Activated CD4-positive, alpha-beta T cell treated with anti-CD3 and anti-CD28 coated beads, Interleukin-2, amount 50 U/mL, for 4 hours (primary cell): ENCODE data around the gene SYMPK.
"Not testable (repeated sequence)": the region's sequence is repeated elsewhere in the genome, so short reads cannot be mapped to it uniquely, and the experiment has no call there.

Experiments used
- DNase-seq, 2 experiments: peaks; one replicate each; pipeline ENCODE4 v3.0.0-alpha.2; 2020

SYMPK gene

DNA sequence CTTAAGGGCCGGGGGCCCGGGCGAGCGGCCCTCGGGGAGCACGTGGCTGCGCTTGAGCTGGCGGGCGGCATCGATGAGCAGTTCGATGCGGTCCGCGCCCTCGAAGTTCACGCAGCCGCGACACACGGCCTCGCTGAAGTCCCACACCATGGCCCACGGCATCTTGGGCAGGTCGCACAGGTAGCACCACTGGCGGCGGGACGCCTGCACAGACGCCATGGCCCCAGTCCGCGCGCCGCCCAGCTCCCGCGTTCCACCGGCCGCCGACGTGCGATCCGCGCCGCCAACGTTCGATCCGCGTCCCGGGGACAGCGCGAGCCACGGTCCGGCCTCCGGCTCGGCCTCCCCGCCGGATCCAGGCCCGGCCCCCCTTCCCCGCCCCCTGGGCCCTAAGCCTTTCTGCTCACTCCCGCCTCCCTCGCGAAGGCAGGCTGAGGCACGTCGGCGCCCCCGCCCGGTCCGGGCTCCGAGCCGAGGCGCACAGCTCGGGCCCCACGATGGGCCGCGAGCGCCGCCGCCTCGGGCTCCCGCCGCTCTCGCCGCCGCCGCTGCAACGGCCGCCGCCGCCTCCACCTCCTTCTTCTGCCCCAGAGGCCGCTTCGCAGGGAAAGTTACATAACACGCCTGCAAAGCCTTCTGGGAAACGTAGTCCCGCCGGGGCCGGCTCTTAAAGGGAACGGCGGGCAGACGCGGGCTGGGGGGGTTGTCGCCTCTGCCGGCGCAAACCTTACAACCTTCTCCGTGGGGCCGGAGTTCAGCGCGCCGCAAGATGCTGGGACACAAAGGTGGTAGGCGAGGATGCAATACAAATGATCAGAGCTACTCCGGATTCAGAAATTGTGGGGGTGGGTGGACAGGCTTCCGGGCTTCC, 22.8 kb upstream of the SYMPK start, which contains the start of gene IRF2BP1:
Gene IRF2BP1 (minus strand): TSS at position 586 of the 871 bp plus-strand sequence. CDS start 367 bp downstream, at position 219.
- DNase-seq, result peak; percentile 86 to 87

DNA sequence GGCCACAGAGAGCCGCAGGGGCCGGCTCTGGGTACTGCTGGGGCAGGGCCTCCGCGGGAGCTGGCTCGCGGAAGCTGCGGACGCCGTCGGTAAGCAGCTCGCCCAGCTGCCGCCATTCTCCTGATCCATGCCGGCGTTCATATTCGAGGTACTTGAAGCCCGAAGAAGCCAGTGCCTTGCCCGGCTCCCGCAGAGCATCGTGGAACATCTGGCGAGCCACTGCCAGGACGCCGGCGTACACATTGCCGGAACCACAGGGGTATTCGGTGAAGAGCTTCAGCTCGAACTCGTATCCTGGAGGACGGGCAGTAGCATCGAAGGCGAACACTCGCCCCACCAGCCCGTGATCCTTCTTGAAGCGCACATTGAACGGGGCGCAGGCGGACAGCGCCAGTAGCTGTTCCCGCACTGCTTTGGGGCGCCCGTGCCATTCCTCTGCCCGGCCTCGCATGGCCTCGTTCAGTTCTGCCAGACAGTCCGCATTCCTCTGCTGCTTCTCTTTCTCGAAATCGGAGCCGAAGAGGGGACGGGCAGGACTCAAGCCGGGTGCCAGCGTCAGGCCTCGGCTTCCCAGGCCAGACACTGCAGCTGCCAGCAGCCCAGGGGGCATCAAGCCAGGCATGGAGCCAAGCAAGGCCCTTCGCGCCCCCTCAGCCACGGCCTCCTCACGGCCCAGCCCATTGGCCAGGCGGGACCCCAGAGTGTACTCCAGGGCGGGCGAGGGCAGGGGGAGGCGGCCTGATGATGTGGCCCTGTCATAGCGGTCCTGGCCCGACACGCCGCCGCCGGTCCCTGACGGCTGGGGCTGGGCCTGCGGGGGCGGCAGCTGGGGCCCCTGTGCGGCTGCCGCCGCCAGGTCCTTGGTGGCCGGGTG, 22.0 kb upstream of the SYMPK start:
- no peak for DNase-seq

DNA sequence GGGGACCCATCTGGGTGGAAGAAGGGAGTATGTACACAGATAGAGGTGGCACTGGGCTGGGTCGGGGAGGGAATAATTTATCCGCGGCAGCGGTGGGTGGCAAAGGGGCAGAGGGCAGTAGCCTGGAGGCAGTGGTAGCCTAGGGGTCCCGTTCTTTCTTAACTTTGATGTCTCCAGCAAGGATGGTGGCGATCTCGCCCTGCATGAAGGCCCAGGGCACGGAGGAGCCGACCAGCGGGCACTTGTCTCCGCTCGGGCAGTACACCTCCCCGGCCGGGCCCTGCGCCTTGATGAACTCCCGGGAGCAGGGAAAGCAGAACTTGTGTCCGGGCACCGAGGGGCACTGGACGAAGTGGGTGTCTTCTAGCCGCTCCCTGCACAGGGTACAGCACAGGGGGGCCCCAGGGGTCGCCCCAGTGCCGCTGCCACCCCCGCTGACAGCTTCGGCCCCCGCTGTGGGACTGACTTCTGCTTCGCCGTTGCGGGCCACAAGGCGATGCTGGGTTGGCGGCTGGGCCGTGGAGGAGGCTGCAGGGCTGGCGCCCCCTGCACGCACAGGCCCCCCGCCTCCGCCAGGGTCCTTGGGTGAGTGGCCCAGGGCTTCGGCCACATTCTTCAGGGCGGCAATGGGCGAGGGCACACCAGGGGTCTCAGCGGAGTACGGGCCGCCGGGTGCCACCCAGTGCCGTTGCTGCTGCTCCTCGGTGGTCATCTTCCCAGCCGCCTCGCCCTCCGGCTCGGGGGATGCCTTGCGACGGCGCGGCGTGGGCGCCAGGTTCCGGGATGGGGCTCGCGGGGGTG, 21.1 kb upstream of the SYMPK start:
- DNase-seq, result no peak

DNA sequence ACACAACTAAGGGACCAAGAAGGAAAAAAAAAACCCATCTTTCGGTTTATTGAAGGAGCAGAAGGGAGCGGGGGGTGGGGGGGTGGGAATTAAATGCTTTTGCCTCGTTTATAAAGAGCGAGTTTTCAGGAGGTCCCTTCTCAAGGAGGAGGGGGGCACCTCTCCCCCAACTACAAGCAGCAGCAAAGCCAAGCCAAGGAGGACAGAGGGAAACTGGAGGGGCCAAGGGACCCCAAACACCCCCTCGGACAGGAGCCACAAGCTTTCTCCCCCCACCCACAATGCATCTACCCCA, 20.6 kb upstream of the SYMPK start:
- DNase-seq, result no peak

DNA sequence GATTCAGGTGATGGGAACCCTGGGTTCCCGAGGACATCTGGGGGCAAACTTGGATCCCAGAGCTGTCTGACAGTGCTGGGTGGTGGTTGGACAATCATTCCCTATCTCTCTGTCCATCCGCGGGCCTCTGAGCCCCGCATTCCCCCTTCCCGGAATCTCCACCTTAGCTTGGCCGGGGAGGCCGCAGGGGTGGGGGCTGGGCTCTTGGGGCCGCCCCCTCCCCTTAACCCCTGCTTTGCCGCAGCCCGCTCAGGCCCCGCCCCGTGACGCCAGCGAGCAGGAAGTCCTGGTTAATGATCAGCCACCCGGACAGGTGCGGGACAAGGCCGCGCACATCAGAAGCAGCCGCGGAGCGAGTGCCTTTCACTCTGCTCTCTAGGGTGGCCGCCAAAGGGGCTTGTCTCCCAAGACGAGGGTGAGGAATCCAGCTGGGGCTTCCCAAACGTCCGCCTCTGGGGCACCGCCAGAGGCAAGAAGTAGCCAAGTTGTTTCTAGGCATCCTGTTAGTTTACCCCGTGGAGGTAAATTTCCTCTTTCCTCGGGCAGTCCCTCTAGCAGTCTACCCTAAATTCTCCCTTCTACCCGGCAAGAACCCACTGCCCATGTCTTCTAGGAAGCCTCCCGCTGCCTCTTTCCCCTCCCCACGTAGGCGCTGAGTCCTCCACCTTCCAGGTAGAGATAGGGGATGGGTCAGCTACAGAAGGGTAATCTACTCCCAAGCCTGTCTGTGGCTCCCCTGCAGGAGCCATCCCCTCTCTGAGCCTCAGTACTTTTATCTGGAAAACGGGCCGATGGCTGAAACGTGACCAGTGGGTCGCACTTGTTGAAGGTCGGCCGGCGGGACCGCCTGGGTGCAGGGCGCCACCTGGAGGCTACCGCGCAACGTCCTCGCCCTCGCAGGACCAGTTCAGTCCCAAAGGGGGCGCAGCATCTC, 20.0 kb upstream of the SYMPK start:
- peak; percentile 77 to 80 for DNase-seq

DNA sequence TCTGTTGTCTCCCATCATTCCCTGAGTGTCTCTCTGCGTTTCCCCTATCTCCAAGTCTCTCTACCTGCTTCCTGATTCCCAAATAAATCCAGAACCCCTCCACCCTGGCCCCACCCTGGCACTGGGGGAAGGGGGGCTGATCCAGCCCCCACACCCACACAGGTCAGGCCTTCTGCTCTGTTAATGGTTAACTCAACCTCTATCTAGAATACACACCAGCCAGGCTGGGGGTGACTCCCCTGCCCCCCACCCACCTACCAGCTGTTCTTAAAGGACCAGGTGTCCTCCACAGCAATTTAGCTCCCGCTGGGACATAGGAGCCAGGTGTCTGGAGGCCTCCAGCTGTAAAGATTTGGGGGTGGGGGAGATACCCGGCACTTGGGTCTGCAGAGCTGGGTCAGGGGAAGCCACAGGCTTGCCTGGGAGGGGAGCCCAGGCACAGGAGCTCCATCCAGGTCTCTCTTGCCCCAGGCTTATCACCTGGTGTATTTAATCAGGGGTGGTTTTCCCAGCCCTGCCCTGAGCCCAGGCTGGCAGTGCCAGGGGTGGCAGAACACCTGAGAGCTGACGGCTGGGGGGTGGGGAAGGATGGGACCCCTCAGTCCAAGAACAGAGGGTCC, 19.1 kb upstream of the SYMPK start:
- DNase-seq, result no peak

DNA sequence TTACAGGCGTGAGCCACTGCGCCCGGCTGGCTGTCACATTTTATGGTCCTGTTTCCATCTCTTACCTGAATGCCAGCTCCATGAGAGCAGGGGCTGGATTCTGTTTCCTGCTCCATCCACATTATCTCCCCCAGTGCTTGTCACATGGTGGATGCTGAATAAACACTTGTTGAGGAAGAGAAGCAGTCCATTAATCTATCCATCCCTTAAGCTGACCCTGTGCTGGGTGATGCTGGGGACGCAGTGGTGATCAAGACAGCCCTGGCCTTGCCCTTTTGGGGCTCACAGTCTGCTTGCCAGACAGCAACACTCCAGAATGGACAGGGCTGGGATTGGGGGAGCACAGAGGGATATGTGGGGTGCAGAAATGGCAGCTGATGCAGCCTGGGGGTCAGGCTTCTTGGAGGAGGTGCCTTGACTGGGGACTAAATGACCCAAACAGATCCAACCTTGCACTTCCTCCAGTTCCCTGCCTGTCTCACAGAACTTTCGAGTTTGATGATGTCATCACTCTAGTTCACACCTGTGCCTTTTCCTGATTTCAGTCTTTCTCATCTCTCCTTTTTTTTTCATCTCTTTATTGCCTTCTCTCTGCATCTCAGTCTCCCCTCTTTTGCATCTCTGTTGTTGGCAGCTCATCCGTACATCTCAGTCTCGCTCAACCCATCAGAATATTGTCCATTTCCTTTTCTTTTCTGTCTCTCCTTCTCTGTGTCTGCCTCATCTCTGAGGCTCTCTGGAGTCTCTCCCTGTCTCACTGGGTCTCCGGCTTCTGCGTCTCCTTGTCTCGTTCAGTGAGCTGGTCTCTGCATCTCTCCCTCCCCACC, 18.3 kb upstream of the SYMPK start:
- no peak for DNase-seq

DNA sequence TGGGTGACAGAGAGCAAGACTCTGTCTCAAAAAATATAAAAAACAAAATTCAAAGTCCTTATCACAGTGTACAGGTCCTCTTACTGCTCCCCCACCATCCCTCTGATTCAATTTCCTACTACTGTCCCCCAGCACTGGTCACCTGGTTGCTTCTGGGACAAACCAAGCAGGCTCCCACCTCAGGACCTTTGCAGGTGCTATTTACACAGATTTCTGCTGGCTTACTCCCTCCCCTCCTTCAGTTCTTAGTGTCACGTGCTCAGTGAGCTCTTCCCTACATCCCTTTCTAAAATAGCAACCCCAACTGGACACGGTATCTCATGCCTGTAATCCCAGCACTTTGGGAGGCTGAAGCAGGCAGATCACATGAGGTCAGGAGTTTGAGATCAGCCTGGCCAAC, 17.0 kb upstream of the SYMPK start:
- DNase-seq, result no peak

DNA sequence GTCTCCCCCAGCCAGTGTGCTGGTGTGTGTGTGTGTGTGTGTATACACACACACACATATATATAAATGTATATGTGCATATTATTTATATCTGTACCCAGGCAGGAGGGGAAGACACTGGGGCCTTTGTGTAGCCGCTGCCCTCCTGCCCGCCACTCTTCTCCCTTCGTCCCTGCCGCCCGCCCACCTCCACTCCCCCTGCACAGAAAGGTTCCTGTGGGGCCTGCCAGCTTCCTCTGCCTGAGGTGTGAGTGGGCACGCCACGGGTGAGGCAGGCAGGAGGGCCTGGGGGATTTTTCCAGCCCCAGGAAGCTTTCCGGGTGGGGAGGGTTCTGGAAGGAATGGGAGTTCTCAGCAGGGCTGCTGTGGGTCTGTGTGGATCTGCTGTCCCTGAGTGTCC, 16.1 kb upstream of the SYMPK start:
- DNase-seq, result no peak

DNA sequence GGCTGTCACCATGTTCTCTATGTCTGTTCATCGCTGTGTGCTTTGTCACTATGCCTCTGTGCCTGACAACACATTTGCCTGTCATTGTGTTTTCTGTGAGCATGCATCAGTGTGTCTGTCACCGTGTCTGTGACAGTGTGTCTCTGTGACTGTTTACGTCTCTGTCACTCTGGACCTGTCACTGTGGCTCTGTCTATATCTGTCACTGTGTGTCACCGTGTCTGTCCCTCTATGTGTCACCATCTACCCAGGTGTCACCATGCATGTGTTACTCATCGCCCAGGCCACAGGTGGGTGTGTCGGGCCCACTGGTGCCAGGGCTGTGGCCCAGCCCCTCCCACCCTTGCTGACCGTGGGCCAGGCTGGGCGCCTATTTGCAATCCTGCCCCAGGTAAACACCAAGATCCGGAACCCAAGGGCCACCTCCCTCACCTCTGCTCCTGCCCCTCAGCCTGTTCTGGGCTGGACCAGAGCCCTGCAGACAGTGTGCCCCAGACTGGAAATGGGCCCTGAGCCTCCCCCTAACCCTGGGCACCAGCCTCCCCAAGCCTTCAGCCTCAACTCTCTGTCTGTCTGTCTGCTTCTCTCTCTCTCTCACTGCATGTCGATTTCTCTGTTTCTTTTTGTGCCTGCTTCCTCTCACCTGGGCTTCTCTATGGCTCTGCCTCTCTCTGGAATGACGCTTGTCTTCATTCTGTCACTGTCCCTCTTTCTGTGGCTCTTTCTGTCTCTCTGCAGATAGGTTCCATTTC, 15.3 kb upstream of the SYMPK start:
- DNase-seq, result no peak

DNA sequence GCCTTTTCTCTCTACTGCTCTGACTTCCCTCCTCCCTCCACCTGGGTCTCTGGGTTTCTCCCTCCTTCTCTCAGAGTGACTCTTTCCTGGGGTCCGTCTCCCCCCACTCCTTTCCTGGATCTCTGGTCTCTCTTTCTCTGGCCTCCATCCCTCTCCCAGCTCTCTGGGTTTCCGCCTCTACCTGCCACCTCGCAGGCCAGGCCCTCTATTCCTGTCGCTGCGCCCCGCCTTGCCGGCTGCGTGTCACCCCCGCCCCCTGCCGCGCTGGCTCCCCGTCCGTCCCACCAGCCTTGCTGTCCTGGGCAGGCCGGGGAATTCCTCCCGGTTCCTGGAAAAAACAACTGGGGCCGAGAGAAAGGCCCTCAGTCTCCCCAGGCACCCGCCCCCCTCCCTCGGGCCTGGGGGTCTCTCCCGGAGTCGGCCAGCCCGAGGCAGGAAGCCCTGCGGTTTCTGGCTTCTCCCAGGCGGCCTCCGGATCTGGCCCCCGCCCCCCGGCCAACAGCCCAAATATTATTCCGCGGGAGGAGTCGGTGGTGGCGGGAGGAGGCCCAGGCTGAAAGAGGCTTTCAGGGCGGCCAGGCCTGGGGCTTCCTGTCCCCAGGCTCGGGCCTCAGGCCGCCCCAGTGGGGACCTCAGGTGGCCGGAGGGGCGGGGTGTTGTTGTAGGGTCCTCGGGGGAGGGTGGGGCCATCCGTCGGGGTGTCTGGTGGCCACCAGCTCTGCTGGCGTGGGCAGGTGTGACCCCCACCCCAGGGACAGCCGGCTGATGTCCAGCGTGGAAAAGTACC, 13.7 kb upstream of the SYMPK start:
- DNase-seq, result no peak

DNA sequence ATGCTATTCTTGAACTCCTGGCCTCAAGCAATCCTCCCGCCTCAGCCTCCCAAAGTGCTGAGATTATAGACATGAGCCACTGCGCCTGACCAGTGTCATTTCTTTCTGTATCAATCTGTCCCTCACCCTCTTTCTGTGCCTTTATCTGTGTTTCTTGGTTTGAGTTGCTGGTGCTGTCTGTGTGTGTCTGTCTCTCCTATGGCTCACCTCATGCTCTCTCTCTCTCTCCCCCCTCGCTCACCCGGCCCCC, 13.1 kb upstream of the SYMPK start:
- peak in 1 of 2 experiments; percentile 25 for DNase-seq

DNA sequence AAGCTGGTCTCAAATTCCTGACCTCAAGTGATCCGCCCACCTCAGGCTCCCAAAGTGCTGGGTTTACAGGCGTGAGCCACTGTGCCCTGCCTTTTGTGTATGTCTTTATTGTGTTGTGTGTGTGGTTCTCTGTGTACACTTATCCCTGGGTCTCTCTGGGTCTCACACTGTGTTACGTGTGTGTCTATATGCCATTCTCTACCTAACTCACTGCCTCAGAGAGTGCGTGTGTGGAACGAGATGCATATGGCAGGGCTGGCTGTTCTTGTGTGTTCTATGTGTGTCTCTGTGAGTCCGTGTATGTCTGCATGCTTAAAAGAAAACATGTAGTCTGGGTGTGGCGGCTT, 11.6 kb upstream of the SYMPK start:
- no peak for DNase-seq

DNA sequence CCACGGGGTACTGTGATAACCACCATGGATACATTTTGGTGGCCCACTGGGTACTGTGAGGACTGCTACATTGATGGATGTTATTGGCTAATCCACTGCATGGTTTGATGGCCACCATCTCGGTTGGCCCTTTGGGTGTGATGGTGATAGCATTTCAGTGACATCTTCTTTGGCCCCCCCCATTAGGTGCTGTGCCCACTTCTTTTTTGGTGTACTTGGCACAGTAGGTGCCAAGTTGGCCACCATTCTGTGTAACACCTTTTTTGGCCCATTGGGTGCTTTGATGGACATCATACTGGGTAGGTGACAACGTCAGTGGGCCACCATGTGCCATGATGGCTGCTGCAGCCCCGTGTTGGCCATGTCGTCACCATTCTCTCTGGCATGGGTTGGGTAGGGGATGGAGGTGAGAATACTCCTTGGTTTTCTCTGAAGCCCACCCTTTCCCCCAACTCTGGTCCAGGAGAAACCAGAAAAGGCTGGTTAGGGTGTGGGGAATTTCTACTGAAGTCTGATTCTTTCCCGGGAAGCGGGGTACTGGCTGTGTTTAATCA, 10.3 kb upstream of the SYMPK start:
- DNase-seq, result no peak

DNA sequence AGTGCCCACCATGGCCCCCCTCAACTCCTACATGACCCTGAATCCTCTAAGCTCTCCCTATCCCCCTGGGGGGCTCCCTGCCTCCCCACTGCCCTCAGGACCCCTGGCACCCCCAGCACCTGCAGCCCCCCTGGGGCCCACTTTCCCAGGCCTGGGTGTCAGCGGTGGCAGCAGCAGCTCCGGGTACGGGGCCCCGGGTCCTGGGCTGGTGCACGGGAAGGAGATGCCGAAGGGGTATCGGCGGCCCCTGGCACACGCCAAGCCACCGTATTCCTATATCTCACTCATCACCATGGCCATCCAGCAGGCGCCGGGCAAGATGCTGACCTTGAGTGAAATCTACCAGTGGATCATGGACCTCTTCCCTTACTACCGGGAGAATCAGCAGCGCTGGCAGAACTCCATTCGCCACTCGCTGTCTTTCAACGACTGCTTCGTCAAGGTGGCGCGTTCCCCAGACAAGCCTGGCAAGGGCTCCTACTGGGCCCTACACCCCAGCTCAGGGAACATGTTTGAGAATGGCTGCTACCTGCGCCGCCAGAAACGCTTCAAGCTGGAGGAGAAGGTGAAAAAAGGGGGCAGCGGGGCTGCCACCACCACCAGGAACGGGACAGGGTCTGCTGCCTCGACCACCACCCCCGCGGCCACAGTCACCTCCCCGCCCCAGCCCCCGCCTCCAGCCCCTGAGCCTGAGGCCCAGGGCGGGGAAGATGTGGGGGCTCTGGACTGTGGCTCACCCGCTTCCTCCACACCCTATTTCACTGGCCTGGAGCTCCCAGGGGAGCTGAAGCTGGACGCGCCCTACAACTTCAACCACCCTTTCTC, 9.4 kb upstream of the SYMPK start:
- DNase-seq, result no peak

DNA sequence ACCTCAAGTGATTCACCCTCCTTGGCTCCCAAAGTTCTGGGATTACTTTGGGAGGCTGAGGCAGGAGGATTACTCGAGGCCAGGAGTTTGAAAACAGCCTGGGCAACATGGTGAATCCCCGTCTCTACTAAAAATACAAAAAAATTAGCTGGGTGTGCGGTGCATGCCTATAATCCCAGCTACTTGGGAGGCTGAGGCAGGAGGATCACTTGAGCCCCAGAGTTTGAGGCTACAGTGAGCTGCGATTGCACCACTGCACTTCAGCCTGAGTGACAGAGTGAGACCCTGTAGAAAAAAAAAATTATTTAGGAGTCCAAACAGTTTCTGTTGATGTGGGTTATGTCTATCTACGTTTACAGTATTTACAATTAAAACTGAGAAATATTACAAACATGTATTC, 7.9 kb upstream of the SYMPK start:
- no peak for DNase-seq

DNA sequence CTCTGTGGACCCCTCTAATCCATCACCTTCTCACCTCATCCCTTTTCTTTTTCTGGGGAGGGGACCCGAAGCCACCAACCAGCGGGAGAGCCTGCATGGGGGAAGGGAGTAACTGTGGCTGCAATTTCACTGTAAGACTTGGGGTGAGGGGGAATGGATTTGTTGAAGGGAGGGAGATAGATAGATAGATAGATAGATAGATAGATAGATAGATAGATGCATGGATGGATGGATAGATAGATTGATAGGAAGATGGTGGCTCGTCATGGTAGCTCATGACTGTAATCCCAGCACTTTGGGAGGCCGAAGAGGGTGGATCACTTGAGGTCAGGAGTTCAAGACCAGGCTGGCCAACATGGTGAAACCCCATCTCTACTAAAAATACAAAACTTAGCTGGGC, 4.3 kb upstream of the SYMPK start:
- DNase-seq, result not testable (repeated sequence)
